ENCODE measurements around the gene RNU6-9.
"Not testable (repeated sequence)": the region's sequence is repeated elsewhere in the genome, so short reads cannot be mapped to it uniquely, and the experiment has no call there.

Gene RNU6-9

GRCh38 chr19:892894-893689 is at the start of gene RNU6-9, which contains the start of gene MED16:
RNU6-9 (plus strand) TSS chr19:893484.
MED16 (minus strand) TSS chr19:893187; CDS start chr19:891131, 2,056 bp downstream.
- no peaks in the 10 kb centered on the region for H3K27me3 ChIP-seq (ENCODE audit: insufficient read depth, low read depth, severe bottlenecking)
- peak within 1 kb of the TSS; percentile 97 for H3K27ac ChIP-seq
- peaks cover 32% of the 10 kb centered on the region for H3K36me3 ChIP-seq
- peak within 1 kb of the TSS; percentile 50 for H3K4me3 ChIP-seq (ENCODE audit: low read depth, low read length)
- DNase-seq = peak; percentile 91
- H3K9me3 ChIP-seq (ENCODE audit: severe bottlenecking) = no peaks in the 10 kb centered on the region
- TF ChIP-seq CTCF (IDR thresholded peaks at IDR 0.05; ENCODE audit: low read depth, low read length) = no peak

GRCh38 chr19:843836-844545 is 49.3 kb upstream of the RNU6-9 start:
- DNase-seq = no peak
- no peak for TF ChIP-seq CTCF (IDR thresholded peaks at IDR 0.05; ENCODE audit: low read depth, low read length)
- Histone ChIP-seq H3K9me3 (ENCODE audit: severe bottlenecking) (no peaks in the 10 kb centered on the region), H3K36me3 (no peaks in the 10 kb centered on the region), H3K4me3 (ENCODE audit: low read depth, low read length) (peak overlapping the region; percentile 38), H3K27ac (no peak overlapping the region), H3K27me3 (ENCODE audit: insufficient read depth, low read depth, severe bottlenecking) (no peaks in the 10 kb centered on the region)

- no peak for DNase-seq
- H3K27ac ChIP-seq = no peak overlapping the region
- TF ChIP-seq CTCF (IDR thresholded peaks at IDR 0.05; ENCODE audit: low read depth, low read length) = no peak
- no peak overlapping the region for H3K4me3 ChIP-seq (ENCODE audit: low read depth, low read length)
- no peaks in the 10 kb centered on the region for H3K27me3 ChIP-seq (ENCODE audit: insufficient read depth, low read depth, severe bottlenecking)
- H3K36me3 ChIP-seq = no peaks in the 10 kb centered on the region
- H3K9me3 ChIP-seq (ENCODE audit: severe bottlenecking) = no peaks in the 10 kb centered on the region
These were observed 48.7 kb upstream of the RNU6-9 start for GRCh38 chr19:844546-844971.

- DNase-seq = no peak
- no peaks in the 10 kb centered on the region for H3K9me3 ChIP-seq (ENCODE audit: severe bottlenecking)
- no peak for TF ChIP-seq CTCF (IDR thresholded peaks at IDR 0.05; ENCODE audit: low read depth, low read length)
- H3K36me3 ChIP-seq = no peaks in the 10 kb centered on the region
- H3K27me3 ChIP-seq (ENCODE audit: insufficient read depth, low read depth, severe bottlenecking) = no peaks in the 10 kb centered on the region
- H3K27ac ChIP-seq = no peak overlapping the region
- H3K4me3 ChIP-seq (ENCODE audit: low read depth, low read length) = no peak overlapping the region
These were observed 47.4 kb upstream of the RNU6-9 start for GRCh38 chr19:845707-846521.

- Histone ChIP-seq H3K9me3 (ENCODE audit: severe bottlenecking) (no peaks in the 10 kb centered on the region), H3K27ac (no peak overlapping the region), H3K4me3 (ENCODE audit: low read depth, low read length) (no peak overlapping the region), H3K27me3 (ENCODE audit: insufficient read depth, low read depth, severe bottlenecking) (no peaks in the 10 kb centered on the region), H3K36me3 (no peaks in the 10 kb centered on the region)
- no peak for DNase-seq
- TF ChIP-seq CTCF (IDR thresholded peaks at IDR 0.05; ENCODE audit: low read depth, low read length) = no peak
These were observed 44.8 kb upstream of the RNU6-9 start for GRCh38 chr19:848386-848921.

- not testable (repeated sequence) for H3K27me3 ChIP-seq (ENCODE audit: insufficient read depth, low read depth, severe bottlenecking); H3K27ac ChIP-seq
These were observed 44.1 kb upstream of the RNU6-9 start for GRCh38 chr19:849195-849594.

More at GRCh38 chr19:849195-849594, 44.1 kb upstream of the RNU6-9 start:
- DNase-seq; H3K9me3 ChIP-seq (ENCODE audit: severe bottlenecking); H3K36me3 ChIP-seq; H3K4me3 ChIP-seq (ENCODE audit: low read depth, low read length): not testable (repeated sequence)
